Jurkat, Clone E6-1 (cell line): Measurements from ENCODE around the gene USP15.
"Not testable (repeated sequence)": the region's sequence is repeated elsewhere in the genome, so short reads cannot be mapped to it uniquely, and the experiment has no call there.

Experiments used
- DNase-seq: peaks from one replicate; pipeline ENCODE4 v3.0.0-alpha.2; 2011; ENCODE audit warnings: low read depth, low spot score
- H3K4me3 ChIP-seq: 2 replicates; pipeline ENCODE4 v1.5.1; 2011; ENCODE audit warnings: mild to moderate bottlenecking, low read length, control low read depth, moderate library complexity

USP15 gene

DNA sequence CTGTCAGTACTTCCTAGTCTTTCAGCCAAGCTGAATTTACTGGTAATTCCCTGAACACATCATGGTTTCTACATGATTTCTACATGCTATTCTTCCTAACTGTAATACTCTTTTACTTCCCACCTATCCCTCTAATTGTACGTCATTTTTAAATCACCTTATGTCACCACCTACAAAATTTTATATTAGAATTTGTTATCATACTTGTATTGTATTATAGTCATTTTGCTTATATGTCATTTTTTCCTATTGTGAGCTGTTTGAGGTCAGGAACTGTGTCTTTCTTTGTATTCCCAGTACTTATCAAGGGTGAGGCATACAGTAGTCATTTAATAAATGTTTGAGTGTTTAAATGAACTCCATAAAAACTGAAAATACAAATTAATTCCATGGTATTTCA is 86.6 kb downstream of the USP15 start:
- no peak for DNase-seq
- no peak overlapping the region for H3K4me3 ChIP-seq

DNA sequence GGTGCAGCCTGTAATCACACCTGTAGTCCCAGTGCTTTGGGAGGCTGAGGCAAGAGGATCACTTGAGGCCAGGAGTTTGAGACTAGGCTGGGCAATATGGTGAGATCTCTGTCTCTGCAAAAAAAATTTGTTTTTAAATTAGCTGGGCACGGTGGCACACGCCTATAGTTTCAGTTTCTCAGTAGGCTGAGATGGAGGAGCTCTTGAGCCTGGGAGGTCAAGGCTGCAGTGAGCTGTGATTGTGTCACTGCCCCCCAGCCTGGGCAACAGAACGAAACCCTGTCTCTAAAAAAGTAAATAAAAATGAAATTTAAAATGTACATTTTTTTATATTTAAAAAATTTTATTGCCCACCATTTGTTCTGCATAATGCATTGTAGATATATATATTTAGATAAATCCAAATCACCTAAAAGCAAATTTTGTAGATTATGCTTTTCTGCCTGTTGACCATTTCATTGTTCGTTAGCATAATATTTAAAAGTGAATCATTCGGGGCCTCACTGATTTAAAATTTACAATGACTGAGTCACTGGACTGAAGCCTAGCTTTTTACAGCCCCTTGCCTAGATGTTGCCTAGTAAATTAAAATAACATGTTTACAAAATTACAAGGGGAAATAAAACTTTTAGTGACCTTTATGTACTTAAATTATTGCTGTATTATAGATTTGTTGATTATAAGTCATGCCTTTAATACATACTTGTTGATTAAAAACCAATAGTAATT is 87.9 kb downstream of the USP15 start:
- H3K4me3 ChIP-seq: no peak overlapping the region
- no peak for DNase-seq

DNA sequence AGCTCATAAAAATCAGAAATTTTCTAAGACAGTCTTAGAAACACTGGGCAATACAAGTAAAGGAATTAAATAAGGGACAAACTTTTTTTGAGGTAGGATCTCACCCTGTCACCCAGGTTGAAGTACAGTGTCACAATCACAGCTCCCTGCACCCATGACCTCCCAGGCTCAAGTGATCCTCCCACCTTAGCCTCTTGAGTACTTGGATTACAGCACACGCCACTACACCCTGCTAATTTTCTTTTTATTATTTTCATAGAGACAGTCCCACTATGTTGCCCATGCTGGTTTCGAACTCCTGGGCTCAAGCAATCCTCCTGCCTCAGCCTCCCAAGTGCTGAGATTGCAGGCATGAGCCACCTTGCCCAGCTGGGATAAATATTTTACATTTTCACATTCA is 90.3 kb downstream of the USP15 start:
- H3K4me3 ChIP-seq: no peak overlapping the region
- DNase-seq: no peak

DNA sequence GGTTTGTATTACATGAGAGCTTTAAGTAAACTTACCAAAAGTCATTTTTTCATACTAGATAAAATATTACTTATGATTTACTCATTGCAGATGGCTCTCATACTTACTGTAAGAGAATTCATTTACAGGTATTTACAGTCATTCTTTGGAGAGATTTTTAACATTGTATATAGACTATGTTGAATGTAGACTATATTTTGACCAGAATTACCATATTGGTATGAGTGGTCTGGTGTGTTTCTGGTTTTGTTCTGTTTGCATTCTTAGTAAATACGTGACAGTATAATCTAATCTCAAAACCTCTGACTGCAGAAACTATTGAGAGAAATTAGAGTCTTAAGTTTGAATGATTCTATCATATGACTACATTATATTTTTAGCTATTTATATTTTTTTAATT is 91.1 kb downstream of the USP15 start:
- no peak overlapping the region for H3K4me3 ChIP-seq
- DNase-seq: no peak

DNA sequence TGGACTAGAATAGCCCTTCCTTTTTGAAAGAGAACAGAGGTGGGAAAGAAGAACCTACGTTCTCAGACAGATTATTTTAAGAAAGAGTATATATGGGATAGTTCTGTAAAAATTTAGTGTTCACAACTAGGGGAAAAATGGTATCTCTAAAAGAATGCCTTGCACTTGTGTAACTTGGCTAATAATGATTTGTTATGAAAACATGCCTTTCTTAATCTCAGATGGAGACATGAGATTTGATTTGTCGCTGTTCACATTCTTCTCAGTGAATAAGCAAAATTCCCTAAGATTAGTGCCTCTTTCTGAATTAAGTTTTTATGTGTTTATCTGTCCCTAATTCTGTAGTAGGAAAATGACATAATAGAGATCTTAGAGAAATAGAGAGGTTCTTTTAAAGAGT is 100.8 kb downstream of the USP15 start:
- no peak for DNase-seq
- no peak overlapping the region for H3K4me3 ChIP-seq

DNA sequence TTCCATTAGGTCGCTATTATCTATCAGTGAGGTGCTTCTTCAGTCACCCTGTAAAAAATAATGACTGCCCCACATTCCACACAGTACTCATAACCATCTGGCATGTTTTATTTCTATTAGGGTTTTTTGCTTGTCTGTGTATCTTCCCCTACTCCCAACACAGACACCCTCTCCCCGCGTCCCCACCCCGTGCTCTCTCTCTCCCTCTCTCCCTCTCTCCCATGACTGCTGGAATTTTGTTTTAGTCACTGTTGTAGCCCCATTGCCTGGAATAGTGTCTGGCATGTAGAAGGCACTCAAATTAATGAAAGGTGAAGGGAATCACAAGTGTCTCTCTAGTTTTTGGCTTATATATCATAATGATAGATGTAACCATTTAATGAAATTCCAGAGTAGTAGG is 103.3 kb downstream of the USP15 start:
- no peak for DNase-seq
- no peak overlapping the region for H3K4me3 ChIP-seq

DNA sequence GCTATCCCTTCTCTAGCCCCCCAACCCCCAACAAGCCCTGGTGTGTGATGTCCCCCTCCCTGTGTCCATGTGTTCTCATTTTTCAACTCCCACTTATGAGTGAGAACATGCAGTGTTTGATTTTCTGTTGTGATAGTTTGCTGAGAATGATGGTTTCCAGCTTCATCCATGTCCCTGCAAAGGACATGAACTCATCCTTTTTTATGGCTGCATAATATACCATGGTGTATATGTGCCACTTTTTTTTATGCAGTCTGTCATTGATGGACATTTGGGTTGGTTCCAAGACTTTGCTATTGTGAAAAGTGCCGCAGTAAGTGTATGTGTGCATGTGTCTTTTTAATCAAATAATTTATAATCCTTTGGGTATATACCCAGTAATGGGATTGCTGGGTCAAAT is 104.5 kb downstream of the USP15 start:
- DNase-seq, H3K4me3 ChIP-seq: not testable (repeated sequence)

DNA sequence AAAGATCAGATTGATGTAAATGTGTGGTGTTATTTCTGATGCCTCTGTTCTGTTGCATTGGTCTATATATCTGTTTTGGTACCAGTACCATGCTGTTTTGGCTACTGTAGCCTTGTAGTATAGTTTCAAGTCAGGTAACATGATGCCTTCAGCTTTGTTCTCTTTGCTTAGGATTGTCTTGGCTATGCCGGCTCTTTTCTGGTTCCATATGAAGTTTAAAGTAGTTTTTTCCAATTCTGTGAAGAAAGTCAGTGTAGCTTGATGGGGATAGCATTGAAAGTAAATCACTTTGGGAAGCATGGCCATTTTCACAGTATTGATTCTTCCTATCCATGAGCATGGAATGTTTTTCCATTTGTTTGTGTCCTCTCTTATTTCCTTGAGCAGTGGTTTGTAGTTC is 105.6 kb downstream of the USP15 start:
- not testable (repeated sequence) for H3K4me3 ChIP-seq

DNA sequence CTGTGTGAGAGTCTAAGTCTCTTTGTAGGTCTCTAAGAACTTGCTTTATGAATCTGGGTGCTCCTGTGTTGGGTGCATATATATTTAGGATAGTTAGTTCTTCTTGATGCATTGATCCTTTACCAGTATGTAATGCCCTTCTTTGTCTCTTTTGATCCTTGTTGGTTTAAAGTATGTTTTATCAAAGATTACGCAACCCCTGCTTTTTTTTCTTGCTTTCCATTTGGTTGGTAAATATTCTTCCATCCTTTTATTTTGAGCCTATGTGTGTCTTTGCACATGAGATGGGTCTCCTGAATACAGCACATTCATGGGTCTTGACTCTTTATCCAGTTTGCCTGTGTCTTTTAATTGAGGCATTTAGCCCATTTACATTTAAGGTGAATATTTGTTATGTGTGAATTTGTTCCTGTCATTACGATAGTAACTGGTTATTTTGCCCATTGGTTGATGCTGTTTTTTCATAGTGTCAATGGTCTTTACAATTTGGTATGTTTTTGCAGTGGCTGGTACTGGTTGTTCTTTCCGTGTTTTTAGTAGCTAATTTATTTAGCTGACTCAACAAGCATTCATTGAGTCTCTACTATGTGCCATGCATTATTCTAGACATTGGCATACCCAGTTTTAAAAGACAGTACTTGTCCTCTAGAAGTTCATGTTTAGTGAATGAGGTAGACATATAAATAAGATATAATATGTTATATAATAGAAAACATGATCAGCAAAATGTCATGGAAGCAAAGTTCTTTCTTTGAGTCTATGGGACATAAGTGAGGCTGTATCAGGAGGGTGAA is 108.4 kb downstream of the USP15 start:
- not testable (repeated sequence) for DNase-seq, H3K4me3 ChIP-seq

More for the DNA sequence above, 105.6 kb downstream of the USP15 start:
- DNase-seq: not testable (repeated sequence)

DNA sequence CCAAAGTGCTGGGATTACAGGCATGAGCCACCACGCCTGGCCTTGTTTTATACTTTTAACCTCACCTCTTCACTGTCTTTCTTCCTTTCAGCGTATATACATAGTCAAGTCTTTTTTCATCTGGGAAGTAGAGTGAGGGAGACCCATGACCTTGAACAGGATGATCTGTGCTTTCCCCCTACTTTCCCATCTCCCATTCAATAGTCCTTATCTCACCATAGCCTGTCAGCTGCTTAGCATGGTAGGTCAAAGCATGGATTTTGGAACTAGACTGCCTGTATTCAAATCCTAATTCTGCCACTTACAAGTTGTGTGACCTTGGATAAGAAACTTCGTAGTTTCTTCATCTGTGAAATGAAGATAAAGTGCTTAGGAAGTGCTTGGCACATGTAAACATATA is 110.0 kb downstream of the USP15 start:
- no peak overlapping the region for H3K4me3 ChIP-seq
- no peak for DNase-seq

DNA sequence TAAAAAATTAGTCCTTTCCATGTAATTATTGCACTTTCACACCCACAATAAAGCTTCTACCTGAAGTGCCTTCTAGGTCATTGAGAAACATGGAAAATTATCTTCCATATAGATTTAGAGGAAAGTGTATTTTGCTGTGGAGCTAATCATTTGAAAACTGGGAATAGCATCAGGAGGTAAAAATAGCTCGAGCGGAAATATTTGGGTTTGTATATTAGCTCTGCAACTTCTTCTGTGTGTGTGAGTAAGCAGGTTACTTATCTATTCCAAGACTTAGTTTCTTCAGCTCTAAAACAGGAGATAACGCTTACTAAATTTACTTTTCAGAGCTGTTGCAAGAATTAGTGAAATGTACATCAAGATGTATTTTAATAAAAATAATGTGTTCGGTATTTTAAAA is 111.5 kb downstream of the USP15 start:
- DNase-seq: no peak
- H3K4me3 ChIP-seq: no peak overlapping the region

DNA sequence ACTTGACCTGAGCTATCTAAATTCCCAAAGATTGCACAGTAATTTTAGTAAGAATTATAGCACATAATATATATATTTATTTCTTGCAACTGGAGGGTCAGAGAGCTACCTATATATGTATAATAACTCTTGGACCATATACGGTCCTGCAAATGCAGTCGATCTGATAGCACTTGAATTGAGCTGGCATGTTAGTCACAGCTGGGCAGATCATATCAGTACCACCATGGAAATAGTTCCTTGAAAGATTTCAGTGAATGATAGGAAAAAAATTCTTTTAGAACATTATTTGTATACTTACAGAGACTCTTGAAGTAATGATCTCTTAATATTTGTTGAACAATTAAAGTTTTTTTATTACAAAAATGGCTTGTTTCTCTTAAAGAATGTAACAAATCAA is 111.9 kb downstream of the USP15 start:
- no peak for DNase-seq
- no peak overlapping the region for H3K4me3 ChIP-seq

DNA sequence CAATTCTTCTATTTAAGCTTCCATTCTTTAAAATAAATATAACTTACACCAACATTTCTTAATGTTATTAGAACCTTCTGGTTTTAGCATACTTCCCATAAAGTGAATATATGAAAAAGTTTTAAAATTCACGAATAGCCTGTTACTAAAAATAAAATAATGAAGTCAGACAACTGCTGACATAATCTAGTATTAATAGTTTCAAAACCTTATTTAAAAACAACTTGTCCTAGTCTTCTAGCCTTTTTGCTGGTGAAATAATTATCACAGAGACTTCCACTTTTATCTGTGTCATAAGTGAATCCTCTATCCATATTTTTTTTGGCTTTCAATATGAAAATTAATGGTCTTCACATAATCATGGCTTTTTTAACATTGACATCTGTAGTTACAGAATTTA is 112.6 kb downstream of the USP15 start:
- DNase-seq: no peak
- H3K4me3 ChIP-seq: no peak overlapping the region

DNA sequence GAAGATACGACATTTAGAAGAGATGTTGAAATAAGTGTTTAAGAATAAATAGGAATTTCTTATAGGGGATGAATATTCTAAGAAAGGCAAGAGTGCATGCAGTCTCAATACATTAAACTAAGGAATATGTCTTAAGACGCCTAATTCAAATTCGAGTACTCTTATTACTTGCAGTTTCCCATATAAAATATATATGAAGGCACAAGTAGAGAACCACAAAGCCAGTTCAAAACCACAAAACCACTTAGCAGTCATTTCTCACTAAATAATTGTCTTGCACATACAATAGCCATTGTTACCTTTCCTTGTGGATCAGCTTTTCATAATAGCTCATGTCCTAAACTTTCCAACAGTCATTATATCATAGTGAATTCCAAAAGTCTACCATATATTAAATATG is 115.4 kb downstream of the USP15 start:
- no peak overlapping the region for H3K4me3 ChIP-seq
- no peak for DNase-seq

DNA sequence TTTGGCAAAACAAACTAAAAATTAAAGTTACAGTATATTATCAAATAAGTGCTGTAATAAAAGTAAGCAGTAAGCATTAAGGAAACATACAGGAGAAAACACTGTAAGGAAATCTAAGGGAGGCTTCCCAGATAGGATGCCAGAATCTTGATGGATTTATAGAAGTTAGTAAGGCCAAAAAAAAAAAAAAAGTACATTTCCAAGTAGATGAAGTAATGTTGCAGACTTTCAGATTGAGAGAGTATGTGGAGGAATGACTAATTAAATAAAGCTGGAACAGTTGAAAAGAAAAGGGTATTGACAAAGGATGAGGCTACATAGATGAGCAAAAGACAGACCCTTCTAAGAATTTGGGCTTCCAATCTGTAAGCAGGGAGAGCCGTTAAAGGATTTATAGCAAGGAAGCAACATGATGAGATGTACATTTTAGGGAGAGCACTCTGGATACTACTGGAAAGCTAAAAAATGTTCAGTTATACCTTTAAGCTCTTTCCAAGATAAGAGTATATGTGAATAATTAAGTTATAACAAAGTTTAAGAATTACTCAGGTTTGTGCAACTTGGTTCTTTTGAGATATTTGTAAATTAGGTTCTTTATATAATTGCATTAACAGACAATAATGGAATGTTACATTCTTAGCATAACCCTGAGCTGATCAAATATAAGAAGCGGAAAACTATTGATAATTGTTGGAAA is 119.0 kb downstream of the USP15 start:
- DNase-seq: no peak
- no peak overlapping the region for H3K4me3 ChIP-seq

DNA sequence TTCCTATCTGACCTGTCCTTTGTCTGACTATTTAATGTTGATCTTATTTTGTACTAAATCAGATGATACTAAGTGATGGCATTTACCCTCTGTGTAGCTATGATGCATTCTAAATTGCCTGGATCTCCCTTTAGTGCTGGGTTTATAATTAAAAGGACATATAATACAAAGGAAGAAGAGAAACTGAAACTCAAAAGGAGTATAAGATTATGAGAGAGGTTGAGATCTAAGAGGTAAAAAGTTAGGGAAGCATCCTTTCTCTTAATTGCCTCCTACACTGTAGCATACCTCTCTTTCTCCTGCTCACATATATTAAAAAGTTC is 119.5 kb downstream of the USP15 start:
- no peak for DNase-seq
- no peak overlapping the region for H3K4me3 ChIP-seq

DNA sequence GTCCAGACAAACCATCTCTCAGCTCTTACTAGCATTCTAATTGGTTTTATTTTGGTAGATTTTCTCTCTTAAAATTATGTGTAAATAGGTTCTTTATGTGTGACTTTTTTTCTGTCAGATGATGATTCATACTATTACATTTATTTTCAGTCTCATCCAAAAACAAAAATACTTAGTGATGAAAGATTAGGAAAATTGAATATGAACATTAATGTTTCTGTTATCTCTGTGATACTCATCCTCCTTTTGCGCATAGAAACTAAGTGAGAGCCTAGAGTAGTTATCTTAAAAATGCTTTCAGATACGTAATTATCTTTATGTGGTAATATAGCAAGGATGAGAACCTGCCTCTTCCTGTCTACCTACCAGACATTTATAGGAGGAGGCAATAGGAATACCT is 122.3 kb downstream of the USP15 start:
- DNase-seq: no peak
- no peak overlapping the region for H3K4me3 ChIP-seq

DNA sequence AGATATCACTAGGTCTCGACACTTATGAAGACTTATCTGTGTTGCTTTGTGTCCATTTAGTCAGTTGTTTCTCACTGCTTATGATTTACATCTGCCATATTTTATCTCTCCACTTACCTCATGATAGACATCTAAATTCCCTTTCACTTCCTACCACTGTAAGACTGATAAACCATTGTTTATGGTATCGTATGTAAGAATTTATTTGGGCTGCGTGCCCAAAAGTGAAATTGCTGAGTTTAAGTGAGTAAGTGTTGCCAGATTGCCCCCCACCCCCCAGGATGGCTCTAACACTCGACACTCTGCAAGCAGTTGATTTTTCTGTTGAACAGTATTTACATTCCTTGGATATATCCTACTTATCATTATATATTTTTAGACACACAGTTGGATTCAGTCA is 136.5 kb downstream of the USP15 start:
- no peak overlapping the region for H3K4me3 ChIP-seq
- no peak for DNase-seq

DNA sequence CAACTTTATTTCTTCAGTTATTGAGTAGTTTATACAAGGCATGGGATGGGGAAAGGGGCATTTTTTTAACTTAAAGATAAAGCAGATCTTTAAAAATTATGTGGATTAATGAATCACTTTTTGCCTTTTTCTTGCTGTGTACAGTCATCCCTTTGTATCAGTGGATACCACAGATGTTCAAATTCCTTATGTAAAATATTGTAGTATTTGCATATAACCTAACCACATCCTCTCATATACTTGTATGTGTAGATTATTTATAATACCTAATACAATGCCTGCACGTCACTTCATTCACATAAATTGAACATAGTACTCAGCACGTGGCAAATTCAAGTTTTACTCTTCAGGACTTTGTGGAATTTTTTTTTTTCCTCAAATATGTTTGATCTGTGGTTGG is 139.9 kb downstream of the USP15 start:
- H3K4me3 ChIP-seq: no peak overlapping the region

DNA sequence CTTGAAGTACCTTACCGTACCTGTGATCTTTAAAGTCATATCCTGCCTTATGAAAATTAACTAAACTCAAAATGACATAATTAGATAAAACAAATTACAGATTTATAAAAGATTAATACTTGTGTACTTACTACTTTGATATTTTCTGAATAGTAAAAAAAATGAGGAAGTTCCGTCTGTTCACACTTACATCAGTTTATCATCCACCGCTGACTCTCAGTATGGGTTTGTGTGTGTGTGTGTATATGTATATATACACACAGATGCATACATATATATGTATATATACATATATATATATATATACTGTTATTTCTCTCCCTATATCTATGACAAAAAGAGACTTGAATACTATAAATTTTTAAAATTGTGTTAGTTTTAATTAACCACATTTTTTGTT is 141.4 kb downstream of the USP15 start:
- no peak for DNase-seq
- no peak overlapping the region for H3K4me3 ChIP-seq

More for the DNA sequence above, 139.9 kb downstream of the USP15 start:
- DNase-seq: no peak
